ENCODE measurements around the gene LMF2. TPM values are rescaled to one million over a fixed set of nuclear protein-coding genes. Genes with fewer than 3 reads are reported as not detected.
"Not testable (repeated sequence)": the region's sequence is repeated elsewhere in the genome, so short reads cannot be mapped to it uniquely, and the experiment has no call there.

LMF2 gene
- total RNA-seq, 1 experiment from 2014 or later, result 87.5 TPM

- no peak for DNase-seq (ENCODE audit: low read depth)
Measured at GRCh38 chr22:50523806-50524675, 16.5 kb upstream of the LMF2 start.

DNA sequence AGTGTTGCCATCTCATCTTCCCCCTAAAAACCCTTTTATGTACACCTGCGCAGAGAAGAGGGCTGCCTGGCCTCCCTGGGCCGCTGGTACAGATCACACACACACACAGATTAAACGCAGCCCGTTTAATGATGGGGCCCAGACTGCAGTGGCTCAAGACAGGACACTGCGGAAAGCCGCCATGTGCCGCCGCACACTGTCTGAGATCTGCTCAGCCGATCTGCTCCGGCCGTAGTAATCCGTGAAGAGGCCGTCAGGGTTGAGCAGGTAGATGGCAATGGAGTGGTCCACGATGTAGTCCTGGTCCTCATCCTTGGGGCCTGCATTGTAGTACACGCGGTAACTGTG lies 15.9 kb upstream of the LMF2 start:
- DNase-seq (ENCODE audit: low read depth), result no peak

DNA sequence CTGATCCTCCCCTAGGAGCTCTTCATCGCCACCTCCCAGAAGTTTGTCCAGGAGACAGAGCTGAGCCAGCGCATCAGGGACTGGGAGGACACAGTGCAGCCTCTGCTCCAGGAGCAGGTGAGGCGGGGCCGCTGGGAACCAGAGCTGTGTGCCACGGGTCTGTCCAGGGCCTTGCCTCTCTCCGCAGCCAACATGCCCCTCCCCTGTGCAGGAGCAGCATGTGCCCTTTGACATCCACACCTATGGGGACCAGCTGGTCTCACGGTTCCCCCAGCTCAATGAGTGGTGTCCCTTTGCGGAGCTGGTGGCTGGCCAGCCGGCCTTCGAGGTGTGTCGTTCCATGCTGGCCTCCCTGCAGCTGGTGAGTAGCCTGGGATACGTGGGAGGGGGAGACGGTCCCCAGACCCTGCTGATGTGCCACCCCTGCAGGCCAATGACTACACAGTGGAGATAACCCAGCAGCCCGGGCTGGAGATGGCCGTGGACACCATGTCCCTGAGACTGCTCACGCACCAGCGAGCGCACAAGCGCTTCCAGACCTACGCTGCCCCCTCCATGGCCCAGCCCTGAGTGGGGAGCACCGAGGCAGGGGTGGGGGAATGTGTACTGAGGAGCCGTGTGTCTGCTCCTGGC lies 15.4 kb upstream of the LMF2 start:
- DNase-seq (ENCODE audit: low read depth), result no peak

GRCh38 chr22:50522208-50522805 lies 14.8 kb upstream of the LMF2 start:
- no peak for DNase-seq (ENCODE audit: low read depth)

- no peak for DNase-seq (ENCODE audit: low read depth)
Measured at GRCh38 chr22:50521710-50522109, 14.2 kb upstream of the LMF2 start.

DNA sequence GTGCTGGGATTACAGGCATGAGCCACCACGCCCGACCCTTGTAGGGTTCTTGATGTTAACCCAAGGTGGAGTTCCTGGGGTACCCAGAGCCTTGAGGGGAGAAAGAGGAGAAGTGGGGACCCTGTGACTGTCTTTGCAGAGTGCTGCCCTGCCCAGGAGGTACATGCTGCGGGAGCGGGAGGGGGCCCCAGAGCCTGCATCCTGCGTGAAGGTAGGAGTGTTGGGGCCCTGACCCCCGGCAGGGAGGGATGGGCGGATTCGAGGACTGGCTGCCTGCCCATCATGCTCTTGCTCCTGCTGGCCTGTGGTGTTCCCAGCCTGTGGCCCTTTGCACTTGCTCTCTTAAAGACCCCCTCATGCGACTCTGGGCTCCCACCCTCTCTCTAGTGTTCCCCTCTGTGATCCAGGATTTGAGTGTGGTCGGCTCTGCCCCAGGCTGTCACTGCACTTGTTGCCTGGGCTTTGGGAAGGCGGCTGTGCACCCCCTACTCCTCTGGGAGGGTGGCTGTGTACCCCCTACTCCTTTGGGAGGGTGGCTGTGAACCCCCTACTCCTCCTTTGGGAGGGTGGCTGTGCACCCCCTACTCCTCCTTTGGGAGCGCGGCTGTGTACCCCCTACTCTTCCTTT lies 13.4 kb upstream of the LMF2 start:
- DNase-seq (ENCODE audit: low read depth), result no peak

DNA sequence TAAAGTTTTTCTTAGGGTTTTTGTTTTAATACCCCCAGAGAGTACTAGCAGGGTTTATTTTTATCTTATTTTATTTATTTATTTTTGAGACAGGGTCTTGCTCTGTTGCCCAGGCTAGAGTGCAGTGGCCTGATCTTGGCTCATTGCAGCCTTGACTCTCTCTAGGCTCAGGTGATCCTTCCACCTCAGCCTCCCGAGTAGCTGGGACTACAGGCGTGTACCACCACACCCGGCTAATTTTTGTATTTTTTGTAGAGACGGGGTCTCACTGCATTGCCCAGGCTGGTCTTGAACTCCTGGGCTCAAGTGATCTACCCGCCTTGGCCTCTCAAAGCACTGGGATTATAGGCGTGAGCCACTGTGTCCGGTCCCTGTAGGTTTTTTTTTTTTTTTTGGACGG lies 12.7 kb upstream of the LMF2 start:
- DNase-seq (ENCODE audit: low read depth), result not testable (repeated sequence)

DNA sequence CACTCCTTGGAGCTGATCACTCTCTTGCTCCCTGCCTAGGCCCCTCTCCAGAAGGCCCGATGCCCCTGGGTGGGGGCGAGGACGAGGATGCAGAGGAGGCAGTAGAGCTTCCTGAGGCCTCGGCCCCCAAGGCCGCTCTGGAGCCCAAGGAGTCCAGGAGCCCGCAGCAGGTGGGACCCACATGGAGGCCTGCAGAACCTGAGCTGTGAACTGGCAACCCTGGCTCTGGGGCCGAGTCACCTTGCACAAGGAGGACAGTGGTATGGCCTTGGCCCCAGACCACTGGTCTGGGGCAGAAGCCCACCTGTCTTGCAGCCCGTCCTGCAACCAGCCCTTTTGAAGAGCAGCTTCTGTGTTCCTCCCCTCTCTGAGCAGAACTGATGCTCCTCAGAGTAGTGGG lies 11.6 kb upstream of the LMF2 start:
- no peak for DNase-seq (ENCODE audit: low read depth)

DNA sequence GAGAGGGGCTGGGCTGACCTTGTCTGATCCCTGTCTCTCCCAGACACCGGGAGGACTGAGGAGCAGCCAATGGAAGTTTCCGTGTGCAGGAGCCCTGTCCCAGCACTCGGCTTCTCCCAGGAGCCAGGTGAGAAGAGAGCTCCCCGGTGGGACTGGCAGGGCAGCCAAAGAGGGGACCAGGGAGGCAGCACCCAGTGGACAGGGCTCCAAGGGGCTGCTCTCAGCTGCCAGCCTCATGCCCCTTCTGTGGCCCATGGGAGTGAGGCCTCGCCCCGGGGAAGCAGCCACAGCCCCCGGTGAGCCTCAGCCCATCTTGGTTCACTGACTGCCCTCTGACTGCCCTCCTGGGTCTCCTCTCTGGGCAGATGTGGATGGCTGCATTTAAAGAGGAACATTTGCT lies 11.1 kb upstream of the LMF2 start:
- DNase-seq (ENCODE audit: low read depth), result no peak

GRCh38 chr22:50517495-50518260 lies 10.2 kb upstream of the LMF2 start:
- DNase-seq (ENCODE audit: low read depth), result no peak

DNA sequence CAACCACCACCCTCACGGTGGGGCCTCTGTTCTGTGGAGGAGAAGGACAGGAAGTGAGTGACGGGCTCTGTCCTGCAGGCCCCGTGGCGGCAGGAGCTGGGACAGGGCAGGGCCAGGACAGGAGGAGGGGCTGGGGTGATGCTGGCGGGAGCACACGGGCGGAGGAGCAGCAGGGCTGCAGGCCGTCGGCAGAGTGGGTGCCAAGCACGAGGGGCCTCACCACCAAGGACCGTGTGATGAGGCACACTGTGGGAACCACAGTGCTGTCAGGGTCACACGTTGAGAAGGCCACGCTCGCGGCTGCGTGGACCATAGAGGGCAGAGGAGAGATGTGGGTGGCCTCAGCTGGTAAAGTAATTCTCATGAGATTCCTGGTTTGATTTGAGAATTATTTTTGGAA lies 9.4 kb upstream of the LMF2 start:
- DNase-seq (ENCODE audit: low read depth), result no peak

GRCh38 chr22:50516068-50516467 lies 8.6 kb upstream of the LMF2 start:
- DNase-seq (ENCODE audit: low read depth), result no peak

DNA sequence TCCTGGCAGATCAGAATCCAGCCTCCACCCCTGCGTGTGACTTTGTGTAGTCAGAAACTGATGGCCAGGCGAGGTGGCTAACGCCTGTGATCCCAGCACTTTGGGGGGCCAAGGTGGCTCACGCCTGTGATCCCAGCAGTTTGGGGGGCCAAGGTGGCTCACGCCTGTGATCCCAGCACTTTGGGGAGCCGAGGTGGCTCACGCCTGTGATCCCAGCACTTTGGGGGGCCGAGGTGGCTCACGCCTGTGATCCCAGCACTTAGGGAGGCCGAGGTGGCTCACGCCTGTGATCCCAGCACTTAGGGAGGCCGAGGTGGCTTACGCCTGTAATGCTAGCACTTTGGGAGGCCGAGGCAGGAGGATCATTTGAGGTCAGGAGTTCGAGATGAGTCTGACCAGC lies 5.7 kb upstream of the LMF2 start:
- no peak for DNase-seq (ENCODE audit: low read depth)

DNA sequence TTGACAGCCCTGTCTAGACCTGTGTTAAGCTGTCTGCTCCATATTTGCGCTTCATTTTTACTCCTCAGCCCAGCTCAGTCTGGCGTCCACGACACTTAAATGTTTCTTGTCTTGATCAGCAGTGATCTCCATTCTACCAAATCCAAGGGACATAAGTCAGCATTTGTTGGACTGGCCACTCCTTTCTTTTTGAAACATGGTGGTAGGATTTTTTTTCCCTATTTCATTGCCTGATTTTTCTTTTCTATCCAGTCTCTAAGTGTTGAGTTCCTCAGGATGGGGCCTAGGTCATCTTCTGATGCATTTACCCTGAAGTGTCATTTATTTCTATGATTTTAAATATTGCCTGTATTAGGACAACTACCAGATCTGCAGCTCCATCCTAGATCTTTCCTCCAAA lies 1.4 kb upstream of the LMF2 start:
- DNase-seq (ENCODE audit: low read depth), result no peak

- peak; percentile 96 for DNase-seq (ENCODE audit: low read depth)
Measured at GRCh38 chr22:50507991-50508884, 736 bp upstream of the LMF2 start, which contains the start of gene NCAPH2. Gene NCAPH2, plus strand, starts transcription at chr22:50508224. Its CDS starts 114 bp downstream, at chr22:50508338.

DNA sequence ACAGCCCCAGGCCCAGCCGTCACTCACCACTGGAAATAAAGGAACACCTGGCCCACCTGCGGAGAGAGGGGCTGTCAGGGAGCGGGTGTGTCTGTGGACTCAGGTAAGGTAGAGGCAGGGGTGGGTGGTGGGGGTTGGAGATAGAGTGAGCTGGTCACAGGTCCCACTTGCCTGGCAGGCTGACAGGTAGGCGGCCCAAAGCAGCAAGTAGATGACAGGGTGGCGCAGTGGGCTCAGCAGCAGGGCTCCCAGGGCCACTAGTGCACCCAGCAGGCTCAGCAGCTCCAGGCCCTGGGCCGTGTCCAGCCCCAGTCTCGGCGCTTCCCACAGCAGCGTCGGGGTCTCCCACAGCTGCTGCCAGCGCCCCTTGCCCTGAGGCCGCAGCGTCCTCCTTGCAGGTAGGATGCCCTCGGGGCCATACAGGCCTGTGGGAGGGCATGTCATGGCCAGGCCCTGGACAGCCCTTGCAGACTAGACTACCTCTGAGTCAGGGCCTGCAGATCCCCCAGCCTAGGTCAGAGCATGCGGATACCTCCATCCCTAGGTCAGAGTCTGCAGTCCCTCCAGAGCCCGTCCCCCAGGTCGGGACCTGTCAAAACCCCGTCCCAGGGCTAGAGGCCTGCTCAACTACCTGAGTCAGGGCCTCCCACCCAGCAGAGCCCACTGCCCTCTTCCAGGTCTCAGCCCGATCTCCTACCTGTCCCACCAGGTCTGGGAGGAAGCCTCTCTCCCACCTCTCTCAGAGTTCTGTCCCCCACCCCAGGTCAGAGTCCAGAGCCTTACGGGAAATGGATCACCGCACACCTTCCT lies 686 bp downstream of the LMF2 start:
- DNase-seq (ENCODE audit: low read depth), result no peak

DNA sequence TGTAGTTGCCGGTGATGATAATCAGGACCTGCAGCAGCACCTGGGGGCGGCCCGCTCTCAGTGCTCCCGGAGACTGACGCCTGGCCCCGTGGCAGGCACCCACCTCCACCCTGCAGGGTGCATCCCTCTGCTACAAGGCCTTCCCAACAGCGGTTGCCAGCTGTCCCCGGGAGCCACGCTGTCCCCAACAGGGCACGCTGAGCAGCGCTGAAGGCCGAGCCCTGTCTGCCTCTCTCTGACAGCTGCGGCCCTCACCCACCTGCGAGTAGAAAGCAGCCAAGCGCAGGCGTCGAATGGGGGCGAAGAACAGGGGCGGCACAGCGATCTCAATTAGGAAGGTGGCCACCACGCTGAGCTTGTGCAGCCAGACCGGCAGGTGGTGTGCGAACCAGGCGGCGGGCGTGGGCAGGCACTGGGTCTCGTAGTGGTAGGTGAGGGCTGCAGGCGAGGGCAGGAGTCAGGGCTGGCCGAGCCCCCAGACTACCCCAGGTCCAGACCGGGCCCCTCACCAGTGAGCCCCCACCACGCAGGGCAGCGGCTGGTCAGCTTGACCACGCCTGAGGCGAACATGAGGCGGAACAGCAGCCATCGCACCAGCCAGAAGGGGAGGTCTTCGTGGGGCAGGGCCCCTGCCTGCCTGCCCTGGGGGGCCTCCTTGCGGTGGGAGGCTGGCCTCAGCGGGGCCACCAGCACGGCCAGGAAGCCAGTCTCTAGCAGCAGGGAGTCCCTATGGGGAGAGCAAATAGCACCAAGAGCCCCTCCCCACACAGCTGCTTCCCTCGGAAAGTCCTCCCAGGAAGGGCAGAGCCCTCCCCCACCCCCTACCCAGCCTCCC lies 1.5 kb downstream of the LMF2 start:
- DNase-seq (ENCODE audit: low read depth), result no peak

GRCh38 chr22:50505276-50505775 lies 2.2 kb downstream of the LMF2 start:
- DNase-seq (ENCODE audit: low read depth), result no peak
